HepG2 (cell line): ENCODE measurements around the gene MAN1B1. TPM values are rescaled to one million over a fixed set of nuclear protein-coding genes. Genes with fewer than 3 reads are reported as not detected.

Experiments used
- CBFB ChIP-seq: sonication (generic); formaldehyde crosslinking; IDR thresholded peaks from 2 replicates; pipeline ENCODE4 v1.4.0; 2020; ENCODE audit warnings: missing genetic modification reagents
- CEBPG ChIP-seq: IDR thresholded peaks from 2 replicates; pipeline ENCODE4 v1.6.1; 2016
- JUN ChIP-seq: sonication (generic); formaldehyde crosslinking; IDR thresholded peaks from 2 replicates; pipeline ENCODE4 v1.4.0; 2020; ENCODE audit warnings: mild to moderate bottlenecking, missing genetic modification reagents
- RFXAP ChIP-seq: sonication (generic); formaldehyde crosslinking; IDR thresholded peaks from 2 replicates; pipeline ENCODE4 v1.4.0; 2020; ENCODE audit warnings: missing genetic modification reagents, borderline replicate concordance
- SNAI1 ChIP-seq: sonication (generic); formaldehyde crosslinking; IDR thresholded peaks from 2 replicates; pipeline ENCODE4 v1.5.0; 2020; ENCODE audit warnings: mild to moderate bottlenecking, missing genetic modification reagents, borderline replicate concordance
- SP1 ChIP-seq, 2 experiments: fragments of 450-650 bp in 1 of 2; sonication (generic) in 1 of 2; formaldehyde crosslinking in 1 of 2; IDR thresholded peaks; 2 replicates each; pipeline versions ENCODE4 v1.4.0 to v1.6.1; 2016 to 2020; ENCODE audit warnings: missing genetic modification reagents in 1 of 2
- TP53 ChIP-seq: sonication (generic); formaldehyde crosslinking; conservative IDR thresholded peaks from 2 replicates; pipeline ENCODE4 v1.4.0; 2020; ENCODE audit warnings: missing genetic modification reagents
- YY1 ChIP-seq: IDR thresholded peaks from 2 replicates; pipeline ENCODE4 v1.6.1; 2011; ENCODE audit warnings: low read length, low read depth, moderate library complexity, mild to moderate bottlenecking; ENCODE audit not compliant: insufficient read depth, insufficient replicate concordance
- ZBTB3 ChIP-seq: sonication (generic); formaldehyde crosslinking; IDR thresholded peaks from 2 replicates; pipeline ENCODE4 v1.4.0; 2020; ENCODE audit warnings: low read depth, mild to moderate bottlenecking, moderate library complexity, missing genetic modification reagents, borderline replicate concordance
- ZBTB38 ChIP-seq: sonication (generic); formaldehyde crosslinking; IDR thresholded peaks from 2 replicates; pipeline ENCODE4 v1.5.1; 2020; ENCODE audit warnings: mild to moderate bottlenecking, missing genetic modification reagents
- ZFP36L1 ChIP-seq: sonication (generic); formaldehyde crosslinking; IDR thresholded peaks from 2 replicates; pipeline ENCODE4 v1.8.0; 2022; ENCODE audit warnings: mild to moderate bottlenecking, missing genetic modification reagents, moderate library complexity
- ZNF615 ChIP-seq: sonication (generic); formaldehyde crosslinking; IDR thresholded peaks from 2 replicates; pipeline ENCODE4 v1.5.0; 2020; ENCODE audit warnings: mild to moderate bottlenecking, missing genetic modification reagents, borderline replicate concordance
- ZNF746 ChIP-seq: sonication (generic); formaldehyde crosslinking; IDR thresholded peaks from 2 replicates; pipeline ENCODE4 v1.8.0; 2022; ENCODE audit warnings: mild to moderate bottlenecking, missing genetic modification reagents
- ZNF776 ChIP-seq: sonication (generic); formaldehyde crosslinking; IDR thresholded peaks from 2 replicates; pipeline ENCODE4 v1.4.0; 2020; ENCODE audit warnings: mild to moderate bottlenecking, missing genetic modification reagents
- ZNF788 ChIP-seq: sonication (generic); formaldehyde crosslinking; IDR thresholded peaks from 2 replicates; pipeline ENCODE4 v1.5.0; 2020; ENCODE audit warnings: mild to moderate bottlenecking, missing genetic modification reagents, borderline replicate concordance
- ZNF790 ChIP-seq: sonication (generic); formaldehyde crosslinking; IDR thresholded peaks from 2 replicates; pipeline ENCODE4 v1.8.0; 2022; ENCODE audit warnings: missing genetic modification reagents, mild to moderate bottlenecking, borderline replicate concordance
- polyA plus RNA-seq, 8 experiments: library from polyadenylated mRNA; depleted of rRNA in 3 of 8; stranded (reverse) in 7 of 8; unstranded in 1 of 8; fragments of >200 nt; fragmentation: Illumina TruSeq in 4 of 8; extraction: Trizol in 4 of 8; gene quantifications; 2 replicates each; pipeline versions ENCODE4 v1.2.1 to v1.2.3, GENCODE V29; 2011 to 2016; ENCODE audit warnings: low read depth in 4 of 8, missing spikeins in 1 of 8, mixed read lengths in 1 of 8; ENCODE audit not compliant: insufficient read depth in 1 of 8
- total RNA-seq, 5 experiments: library from RNA; depleted of rRNA; stranded (reverse); fragments of >200 nt; fragmentation: Illumina TruSeq; extraction: Trizol; gene quantifications; 2 replicates each; pipeline ENCODE4 v1.2.3, GENCODE V29; 2016; ENCODE audit warnings: low read depth in 1 of 5
- TF ChIP-seq, protein P1 (sequence below), 2 experiments: fragments of 450-650 bp in 1 of 2; sonication (generic) in 1 of 2; formaldehyde crosslinking; IDR thresholded peaks; 2 replicates each; pipeline versions ENCODE4 v1.5.0 to v1.8.0; 2020 to 2022; ENCODE audit warnings: mild to moderate bottlenecking in 1 of 2, missing genetic modification reagents in 1 of 2
- TF ChIP-seq, protein P2 (sequence below): sonication (generic); formaldehyde crosslinking; IDR thresholded peaks from 2 replicates; pipeline ENCODE4 v1.4.0; 2020; ENCODE audit warnings: mild to moderate bottlenecking, missing genetic modification reagents
- TF ChIP-seq, protein P3 (sequence below): sonication (generic); formaldehyde crosslinking; IDR thresholded peaks from 2 replicates; pipeline ENCODE4 v1.4.0; 2020; ENCODE audit warnings: missing genetic modification reagents, borderline replicate concordance

The MAN1B1 gene
- total and polyA plus RNA-seq, 2 of the 13 experiments (the other 11 are each of a cell fraction or from before 2014, with no cell fraction given): 48.9 to 59.5 TPM

DNA sequence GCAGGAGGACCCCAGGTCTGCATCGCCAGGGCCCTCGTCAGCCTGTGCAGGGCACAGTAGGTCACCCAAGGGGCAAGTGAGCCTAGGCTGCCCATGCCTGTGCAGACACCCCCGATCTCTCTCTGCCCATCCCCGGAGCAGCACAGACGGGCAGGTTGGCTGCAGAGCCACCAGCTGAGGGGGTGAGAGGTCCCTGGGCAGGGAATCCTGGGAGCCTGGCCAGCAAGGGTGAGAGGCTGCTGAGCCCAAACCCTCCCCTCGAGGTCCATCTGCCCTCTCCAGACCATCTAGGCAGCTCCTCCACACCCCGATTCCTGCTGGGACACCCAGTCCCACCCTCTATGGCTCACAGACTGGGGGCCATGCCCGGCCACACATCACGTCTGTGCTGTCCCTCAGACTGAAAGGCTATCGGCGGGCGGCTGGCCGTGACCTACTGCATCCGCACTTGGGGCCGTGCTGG lies 30.5 kb downstream of the MAN1B1 start (continued):
- TF ChIP-seq, protein P1, sequence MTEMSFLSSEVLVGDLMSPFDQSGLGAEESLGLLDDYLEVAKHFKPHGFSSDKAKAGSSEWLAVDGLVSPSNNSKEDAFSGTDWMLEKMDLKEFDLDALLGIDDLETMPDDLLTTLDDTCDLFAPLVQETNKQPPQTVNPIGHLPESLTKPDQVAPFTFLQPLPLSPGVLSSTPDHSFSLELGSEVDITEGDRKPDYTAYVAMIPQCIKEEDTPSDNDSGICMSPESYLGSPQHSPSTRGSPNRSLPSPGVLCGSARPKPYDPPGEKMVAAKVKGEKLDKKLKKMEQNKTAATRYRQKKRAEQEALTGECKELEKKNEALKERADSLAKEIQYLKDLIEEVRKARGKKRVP (CRISPR knock-in tag; IDR thresholded peaks at IDR 0.05): no peak
- TF ChIP-seq ZNF776 (0 out of 2 replicates have a peak, but pooled peaks have one; percentile 56), ZNF788 (CRISPR knock-in tag) (no peak), JUN (no peak), ZNF615 (CRISPR knock-in tag) (no peak), SP1 (IDR thresholded peaks at IDR 0.05) (no peak), SP1 (CRISPR knock-in tag; IDR thresholded peaks at IDR 0.05) (no peak), TP53 (CRISPR knock-in tag) (no peak), RFXAP (CRISPR knock-in tag) (no peak), SNAI1 (CRISPR knock-in tag) (no peak), CBFB (CRISPR knock-in tag) (no peak), YY1 (no peak), CEBPG (CRISPR knock-in tag) (no peak), ZFP36L1 (0 out of 2 replicates have a peak, but pooled peaks have one; percentile 14), ZNF790 (CRISPR knock-in tag) (no peak), ZNF746 (no peak), ZBTB38 (CRISPR knock-in tag) (peak; percentile 48; the same call in 1 of the 2 replicates), ZBTB3 (no peak)
- TF ChIP-seq, protein P2, sequence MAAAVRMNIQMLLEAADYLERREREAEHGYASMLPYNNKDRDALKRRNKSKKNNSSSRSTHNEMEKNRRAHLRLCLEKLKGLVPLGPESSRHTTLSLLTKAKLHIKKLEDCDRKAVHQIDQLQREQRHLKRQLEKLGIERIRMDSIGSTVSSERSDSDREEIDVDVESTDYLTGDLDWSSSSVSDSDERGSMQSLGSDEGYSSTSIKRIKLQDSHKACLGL (CRISPR knock-in tag): no peak
- TF ChIP-seq, protein P3, sequence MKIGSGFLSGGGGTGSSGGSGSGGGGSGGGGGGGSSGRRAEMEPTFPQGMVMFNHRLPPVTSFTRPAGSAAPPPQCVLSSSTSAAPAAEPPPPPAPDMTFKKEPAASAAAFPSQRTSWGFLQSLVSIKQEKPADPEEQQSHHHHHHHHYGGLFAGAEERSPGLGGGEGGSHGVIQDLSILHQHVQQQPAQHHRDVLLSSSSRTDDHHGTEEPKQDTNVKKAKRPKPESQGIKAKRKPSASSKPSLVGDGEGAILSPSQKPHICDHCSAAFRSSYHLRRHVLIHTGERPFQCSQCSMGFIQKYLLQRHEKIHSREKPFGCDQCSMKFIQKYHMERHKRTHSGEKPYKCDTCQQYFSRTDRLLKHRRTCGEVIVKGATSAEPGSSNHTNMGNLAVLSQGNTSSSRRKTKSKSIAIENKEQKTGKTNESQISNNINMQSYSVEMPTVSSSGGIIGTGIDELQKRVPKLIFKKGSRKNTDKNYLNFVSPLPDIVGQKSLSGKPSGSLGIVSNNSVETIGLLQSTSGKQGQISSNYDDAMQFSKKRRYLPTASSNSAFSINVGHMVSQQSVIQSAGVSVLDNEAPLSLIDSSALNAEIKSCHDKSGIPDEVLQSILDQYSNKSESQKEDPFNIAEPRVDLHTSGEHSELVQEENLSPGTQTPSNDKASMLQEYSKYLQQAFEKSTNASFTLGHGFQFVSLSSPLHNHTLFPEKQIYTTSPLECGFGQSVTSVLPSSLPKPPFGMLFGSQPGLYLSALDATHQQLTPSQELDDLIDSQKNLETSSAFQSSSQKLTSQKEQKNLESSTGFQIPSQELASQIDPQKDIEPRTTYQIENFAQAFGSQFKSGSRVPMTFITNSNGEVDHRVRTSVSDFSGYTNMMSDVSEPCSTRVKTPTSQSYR (CRISPR knock-in tag): no peak
- TF ChIP-seq, all 625 proteins: peak for 19
